Measurements from ENCODE around the gene STEAP1. TPM values are rescaled to one million over a fixed set of nuclear protein-coding genes. Genes with fewer than 3 reads are reported as not detected.

The STEAP1 gene
- total RNA-seq, 1 experiment from 2014 or later, result 3.1 TPM

DNA sequence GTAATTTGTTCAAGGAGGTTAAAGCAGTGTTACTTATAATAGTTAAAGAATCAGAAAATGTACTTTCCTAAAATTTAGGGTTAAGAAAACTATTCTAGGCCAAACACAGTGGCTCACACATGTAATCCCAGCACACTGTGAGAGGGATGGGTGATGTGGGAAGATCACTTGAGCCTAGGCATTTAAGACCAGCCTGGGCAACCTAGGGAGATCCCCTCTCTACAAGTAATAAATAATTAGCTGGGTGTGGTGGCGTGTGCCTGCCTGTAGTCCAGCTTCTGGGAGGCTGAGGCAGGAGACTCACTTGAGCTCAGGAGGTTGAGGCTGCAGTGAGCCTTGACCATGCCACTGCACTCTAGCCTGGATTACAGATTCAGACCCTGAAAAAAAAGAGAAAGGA lies 53.7 kb downstream of the STEAP1 start:
- Mint-ChIP-seq H3K27me3 (ENCODE audit: insufficient read depth, unreplicated experiment) (no peaks in the 10 kb centered on the region), H3K4me1 (ENCODE audit: insufficient read depth, unreplicated experiment) (no peaks in the 10 kb centered on the region), H3K36me3 (ENCODE audit: insufficient read depth, unreplicated experiment) (no peaks in the 10 kb centered on the region), H3K27ac (ENCODE audit: low read depth, unreplicated experiment) (no peak overlapping the region), H3K9me3 (ENCODE audit: unreplicated experiment) (no peaks in the 10 kb centered on the region), H3K4me3 (ENCODE audit: unreplicated experiment) (no peak overlapping the region)
- no peak for DNase-seq (ENCODE audit: unreplicated experiment)
- no TSS peak for BruUV-seq (replicated peaks)
- TF ChIP-seq, protein P1, sequence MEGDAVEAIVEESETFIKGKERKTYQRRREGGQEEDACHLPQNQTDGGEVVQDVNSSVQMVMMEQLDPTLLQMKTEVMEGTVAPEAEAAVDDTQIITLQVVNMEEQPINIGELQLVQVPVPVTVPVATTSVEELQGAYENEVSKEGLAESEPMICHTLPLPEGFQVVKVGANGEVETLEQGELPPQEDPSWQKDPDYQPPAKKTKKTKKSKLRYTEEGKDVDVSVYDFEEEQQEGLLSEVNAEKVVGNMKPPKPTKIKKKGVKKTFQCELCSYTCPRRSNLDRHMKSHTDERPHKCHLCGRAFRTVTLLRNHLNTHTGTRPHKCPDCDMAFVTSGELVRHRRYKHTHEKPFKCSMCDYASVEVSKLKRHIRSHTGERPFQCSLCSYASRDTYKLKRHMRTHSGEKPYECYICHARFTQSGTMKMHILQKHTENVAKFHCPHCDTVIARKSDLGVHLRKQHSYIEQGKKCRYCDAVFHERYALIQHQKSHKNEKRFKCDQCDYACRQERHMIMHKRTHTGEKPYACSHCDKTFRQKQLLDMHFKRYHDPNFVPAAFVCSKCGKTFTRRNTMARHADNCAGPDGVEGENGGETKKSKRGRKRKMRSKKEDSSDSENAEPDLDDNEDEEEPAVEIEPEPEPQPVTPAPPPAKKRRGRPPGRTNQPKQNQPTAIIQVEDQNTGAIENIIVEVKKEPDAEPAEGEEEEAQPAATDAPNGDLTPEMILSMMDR (IDR thresholded peaks at IDR 0.05; ENCODE audit: unreplicated experiment), result no peak
- ChIA-PET POLR2A (interaction anchor here (0.6 kb wide), 1 partner anchor 15 kb away, joined by 3 read pairs; no protein-coding TSS in a partner anchor), CTCF (interaction anchor here (1.6 kb wide), 1 partner anchor 15 kb away, joined by 5 read pairs; no protein-coding TSS in a partner anchor)
- intact Hi-C loops (cut with micrococcal nuclease), result no loop called here

DNA sequence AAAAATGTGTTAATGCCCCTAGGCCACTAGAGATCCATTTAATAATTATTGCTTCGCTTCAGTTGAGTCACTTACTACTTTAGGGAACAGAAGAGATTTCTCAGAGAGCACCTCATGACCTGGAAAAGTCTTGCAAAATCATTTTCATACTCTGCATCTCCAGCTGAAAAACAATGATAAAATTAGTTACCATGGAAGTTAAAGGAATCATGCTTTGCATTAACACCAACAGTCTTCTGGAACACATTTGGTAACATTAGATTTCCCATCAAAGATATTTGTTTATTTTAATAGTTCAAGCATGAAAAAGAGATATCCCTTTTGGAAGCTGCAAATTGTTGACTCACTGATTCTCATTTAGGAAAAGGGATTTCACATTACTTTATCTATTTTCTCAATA lies 55.5 kb downstream of the STEAP1 start:
- Mint-ChIP-seq H3K9me3 (ENCODE audit: unreplicated experiment) (no peaks in the 10 kb centered on the region), H3K4me1 (ENCODE audit: insufficient read depth, unreplicated experiment) (no peaks in the 10 kb centered on the region), H3K27ac (ENCODE audit: low read depth, unreplicated experiment) (no peak overlapping the region), H3K36me3 (ENCODE audit: insufficient read depth, unreplicated experiment) (no peaks in the 10 kb centered on the region), H3K27me3 (ENCODE audit: insufficient read depth, unreplicated experiment) (no peaks in the 10 kb centered on the region), H3K4me3 (ENCODE audit: unreplicated experiment) (no peak overlapping the region)
- peak; percentile 21 for DNase-seq (ENCODE audit: unreplicated experiment)
- ChIA-PET POLR2A (interaction anchor here (0.5 to 0.7 kb wide), 2 partner anchors 31 to 35 kb away, joined by 3 to 4 read pairs; no protein-coding TSS in a partner anchor), CTCF (interaction anchor here (0.9 to 1.1 kb wide), 2 partner anchors 13 to 56 kb away, joined by 3 to 5 read pairs; partner anchors contain the start of gene STEAP1)
- intact Hi-C loops (cut with micrococcal nuclease), result no loop called here
- TF ChIP-seq, protein P1 (IDR thresholded peaks at IDR 0.05; ENCODE audit: unreplicated experiment), result no peak
- BruUV-seq (replicated peaks), result no TSS peak

GRCh38 chr7:90210475-90210874 lies 56.2 kb downstream of the STEAP1 start:
- intact Hi-C loops (cut with micrococcal nuclease), result no loop called here
- POLR2A ChIA-PET, result interaction anchor here (0.7 to 2.0 kb wide), 2 partner anchors 14 to 36 kb away, joined by 3 to 6 read pairs; no protein-coding TSS in a partner anchor
- no peaks in the 10 kb centered on the region for H3K4me1 Mint-ChIP-seq (ENCODE audit: insufficient read depth, unreplicated experiment)
- CTCF ChIA-PET, result interaction anchor here (0.6 to 2.4 kb wide), 10 partner anchors 14 to 1992 kb away, joined by 3 to 24 read pairs (median 5); partner anchors contain the start of gene STEAP1
- no peaks in the 10 kb centered on the region for H3K36me3 Mint-ChIP-seq (ENCODE audit: insufficient read depth, unreplicated experiment)
- TF ChIP-seq, protein P1 (IDR thresholded peaks at IDR 0.05; ENCODE audit: unreplicated experiment), result no peak
- no peak overlapping the region for H3K4me3 Mint-ChIP-seq (ENCODE audit: unreplicated experiment)
- no TSS peak for BruUV-seq (replicated peaks)
- no peak overlapping the region for H3K27ac Mint-ChIP-seq (ENCODE audit: low read depth, unreplicated experiment)
- DNase-seq (ENCODE audit: unreplicated experiment), result no peak
- H3K27me3 Mint-ChIP-seq (ENCODE audit: insufficient read depth, unreplicated experiment), result no peaks in the 10 kb centered on the region
- no peaks in the 10 kb centered on the region for H3K9me3 Mint-ChIP-seq (ENCODE audit: unreplicated experiment)

GRCh38 chr7:90210981-90211380 lies 56.7 kb downstream of the STEAP1 start:
- no TSS peak for BruUV-seq (replicated peaks)
- TF ChIP-seq, protein P1 (IDR thresholded peaks at IDR 0.05; ENCODE audit: unreplicated experiment), result no peak
- H3K27ac Mint-ChIP-seq (ENCODE audit: low read depth, unreplicated experiment), result no peak overlapping the region
- no peaks in the 10 kb centered on the region for H3K9me3 Mint-ChIP-seq (ENCODE audit: unreplicated experiment)
- CTCF ChIA-PET, result interaction anchor here (0.6 to 3.5 kb wide), 24 partner anchors 9 to 1993 kb away, joined by 3 to 24 read pairs (median 5); partner anchors contain the start of gene STEAP1
- POLR2A ChIA-PET, result interaction anchor here (0.7 to 2.0 kb wide), 5 partner anchors 15 to 1901 kb away, joined by 3 to 6 read pairs (median 3); partner anchors contain the start of gene STEAP1
- DNase-seq (ENCODE audit: unreplicated experiment), result no peak
- H3K36me3 Mint-ChIP-seq (ENCODE audit: insufficient read depth, unreplicated experiment), result no peaks in the 10 kb centered on the region
- no peaks in the 10 kb centered on the region for H3K27me3 Mint-ChIP-seq (ENCODE audit: insufficient read depth, unreplicated experiment)
- intact Hi-C loops (cut with micrococcal nuclease), result loop anchor here (1.0 kb wide), 1 partner anchor 57 kb away; the partner anchor contains the start of gene STEAP1
- no peaks in the 10 kb centered on the region for H3K4me1 Mint-ChIP-seq (ENCODE audit: insufficient read depth, unreplicated experiment)
- no peak overlapping the region for H3K4me3 Mint-ChIP-seq (ENCODE audit: unreplicated experiment)

Measured in MCF 10A (cell line).